Measurements from ENCODE around the gene RNASE13.
"Not testable (repeated sequence)": the region's sequence is repeated elsewhere in the genome, so short reads cannot be mapped to it uniquely, and the experiment has no call there.

The RNASE13 gene

GRCh38 chr14:21023817-21024584 is 10.6 kb downstream of the RNASE13 start:
- in situ Hi-C loops (cut with MboI; ENCODE audit: low sequenced_read_pairs) = no loop called here

- in situ Hi-C loops (cut with MboI; ENCODE audit: low sequenced_read_pairs) = no loop called here
Observed at GRCh38 chr14:21023174-21023573, 11.4 kb downstream of the RNASE13 start.

- in situ Hi-C loops (cut with MboI; ENCODE audit: low sequenced_read_pairs) = no loop called here
Observed at GRCh38 chr14:21022686-21023085, 11.9 kb downstream of the RNASE13 start.

- in situ Hi-C loops (cut with MboI; ENCODE audit: low sequenced_read_pairs) = no loop called here
Observed at GRCh38 chr14:21020977-21021545, 13.5 kb downstream of the RNASE13 start.

- in situ Hi-C loops (cut with MboI; ENCODE audit: low sequenced_read_pairs) = no loop called here
Observed at GRCh38 chr14:21019366-21019765, 15.2 kb downstream of the RNASE13 start.

GRCh38 chr14:21018781-21019180 is 15.8 kb downstream of the RNASE13 start:
- in situ Hi-C loops (cut with MboI; ENCODE audit: low sequenced_read_pairs) = no loop called here

GRCh38 chr14:21018286-21018685 is 16.3 kb downstream of the RNASE13 start:
- in situ Hi-C loops (cut with MboI; ENCODE audit: low sequenced_read_pairs) = no loop called here

GRCh38 chr14:21017528-21018245 is 16.9 kb downstream of the RNASE13 start:
- in situ Hi-C loops (cut with MboI; ENCODE audit: low sequenced_read_pairs) = no loop called here

GRCh38 chr14:21016413-21017190 is 18.0 kb downstream of the RNASE13 start:
- in situ Hi-C loops (cut with MboI; ENCODE audit: low sequenced_read_pairs) = no loop called here

- in situ Hi-C loops (cut with MboI; ENCODE audit: low sequenced_read_pairs) = no loop called here
Observed at GRCh38 chr14:21015312-21015711, 19.3 kb downstream of the RNASE13 start.

GRCh38 chr14:21014761-21015190 is 19.8 kb downstream of the RNASE13 start:
- in situ Hi-C loops (cut with MboI; ENCODE audit: low sequenced_read_pairs) = no loop called here

GRCh38 chr14:21011136-21011535 is 23.5 kb downstream of the RNASE13 start:
- in situ Hi-C loops (cut with MboI; ENCODE audit: low sequenced_read_pairs) = no loop called here

- in situ Hi-C loops (cut with MboI; ENCODE audit: low sequenced_read_pairs) = not testable (repeated sequence)
Observed at GRCh38 chr14:21009721-21010120, 24.9 kb downstream of the RNASE13 start.

GRCh38 chr14:21003788-21004346 is 30.7 kb downstream of the RNASE13 start:
- in situ Hi-C loops (cut with MboI; ENCODE audit: low sequenced_read_pairs) = no loop called here

- in situ Hi-C loops (cut with MboI; ENCODE audit: low sequenced_read_pairs) = no loop called here
Observed at GRCh38 chr14:21001218-21001617, 33.4 kb downstream of the RNASE13 start.

- in situ Hi-C loops (cut with MboI; ENCODE audit: low sequenced_read_pairs) = no loop called here
Observed at GRCh38 chr14:20999591-20999990, 35.0 kb downstream of the RNASE13 start.

- in situ Hi-C loops (cut with MboI; ENCODE audit: low sequenced_read_pairs) = no loop called here
Observed at GRCh38 chr14:20998674-20999366, 35.8 kb downstream of the RNASE13 start, which contains the start of gene SLC39A2. TSS of gene SLC39A2 (plus strand) at chr14:20999293. CDS start at chr14:20999447, 154 bp downstream.

- in situ Hi-C loops (cut with MboI; ENCODE audit: low sequenced_read_pairs) = no loop called here
Observed at GRCh38 chr14:20998139-20998538, 36.5 kb downstream of the RNASE13 start.

GRCh38 chr14:20997564-20997963 is 37.0 kb downstream of the RNASE13 start:
- in situ Hi-C loops (cut with MboI; ENCODE audit: low sequenced_read_pairs) = no loop called here

GRCh38 chr14:20997115-20997514 is 37.5 kb downstream of the RNASE13 start:
- in situ Hi-C loops (cut with MboI; ENCODE audit: low sequenced_read_pairs) = no loop called here
